SH-SY5Y (cell line): Measurements from ENCODE around the gene NTF3.

Source experiments
- GATA2 ChIP-seq: IDR thresholded peaks from 2 replicates; pipeline ENCODE4 v1.6.1; 2011; ENCODE audit warnings: mild to moderate bottlenecking, low read depth, low read length
- GATA3 ChIP-seq: IDR thresholded peaks from 2 replicates; pipeline ENCODE4 v1.6.1; 2011; ENCODE audit warnings: low read depth, mild to moderate bottlenecking, low read length, moderate library complexity

GRCh38 chr12:5534426-5535199 is 102.7 kb downstream of the NTF3 start:
- TF ChIP-seq GATA3 (no peak), GATA2 (no peak)
